Activated CD8-positive, alpha-beta memory T cell treated with anti-CD3 and anti-CD28 coated beads, Interleukin-2, amount 50 U/mL, for 48 hours (primary cell): ENCODE results near the gene LCE1A.
A peak's percentile ranks its signal among the peaks of the same experiment; 100 is the strongest.

Experiments used
- DNase-seq: peaks from one replicate; pipeline ENCODE4 v3.0.0-alpha.2; 2020

The LCE1A gene, protein sequence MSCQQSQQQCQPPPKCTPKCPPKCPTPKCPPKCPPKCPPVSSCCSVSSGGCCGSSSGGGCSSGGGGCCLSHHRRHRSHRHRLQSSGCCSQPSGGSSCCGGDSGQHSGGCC

DNA sequence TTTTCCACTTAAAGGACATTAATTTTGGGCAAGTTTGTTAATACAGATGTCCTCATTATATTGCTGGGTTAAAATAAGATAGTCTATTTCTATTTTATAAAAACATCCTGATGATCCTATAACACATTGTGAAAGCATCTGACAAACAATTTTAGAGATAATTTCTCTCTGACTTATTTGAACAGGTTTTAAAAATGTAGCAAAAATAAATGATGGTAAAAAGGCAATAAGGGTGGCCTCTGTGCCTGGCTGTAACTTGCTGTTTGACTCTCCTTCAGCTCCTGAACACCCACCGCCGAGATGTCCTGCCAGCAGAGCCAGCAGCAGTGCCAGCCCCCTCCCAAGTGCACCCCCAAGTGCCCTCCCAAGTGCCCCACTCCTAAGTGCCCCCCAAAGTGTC is at the start of gene LCE1A:
Gene LCE1A, plus strand, starts transcription at position 301 of the 400 bp plus-strand sequence. Its CDS starts 0 bp downstream, at position 301.
- DNase-seq = no peak

DNA sequence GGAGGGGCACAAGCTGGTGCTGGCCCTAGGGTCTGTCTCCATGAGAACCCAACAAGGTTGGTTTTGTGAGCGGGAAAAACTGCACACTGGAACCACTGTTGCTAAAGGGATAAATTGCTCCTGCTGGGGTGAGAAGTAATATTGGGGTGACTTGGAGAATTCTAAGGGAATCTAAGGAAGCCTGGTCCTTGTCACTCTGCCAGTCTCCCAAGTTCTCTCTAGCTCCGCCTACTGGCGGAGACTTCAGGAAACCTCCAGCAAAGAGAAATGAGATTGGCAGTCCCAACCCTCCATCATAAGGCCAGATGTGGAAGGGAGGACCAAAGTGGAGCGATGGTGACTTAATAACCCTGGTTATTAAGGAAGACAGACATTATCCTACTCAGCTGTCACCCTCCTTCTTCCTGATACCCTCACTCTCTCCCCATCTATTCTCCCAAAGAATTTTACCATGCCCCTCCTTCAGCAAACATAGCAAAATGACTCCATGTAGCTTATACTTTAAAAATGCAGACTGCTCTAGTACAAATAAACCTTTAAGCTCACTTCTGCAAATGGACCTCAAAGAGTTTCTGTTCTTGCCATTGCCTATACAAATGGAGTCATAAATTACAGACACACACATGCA is 49.6 kb upstream of the LCE1A start:
- DNase-seq = no peak

DNA sequence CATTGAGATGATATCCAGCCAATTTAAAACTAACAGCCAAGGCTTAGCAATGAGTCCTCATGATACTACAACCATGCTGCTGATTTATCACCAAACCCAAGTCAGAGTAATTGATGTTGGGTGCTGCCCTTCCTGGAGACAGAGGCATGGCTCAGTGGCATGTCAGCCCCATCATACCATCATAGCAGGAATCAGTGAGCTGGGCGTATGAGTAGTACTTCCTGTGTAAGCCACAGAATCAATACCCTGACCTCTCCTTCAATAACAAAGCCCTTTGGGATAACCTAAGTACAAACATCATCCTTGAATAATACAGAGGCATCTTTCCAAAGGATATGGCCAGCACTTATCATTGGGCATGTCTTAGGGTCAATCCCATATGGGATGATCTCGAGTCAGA is 44.2 kb upstream of the LCE1A start:
- DNase-seq = no peak

DNA sequence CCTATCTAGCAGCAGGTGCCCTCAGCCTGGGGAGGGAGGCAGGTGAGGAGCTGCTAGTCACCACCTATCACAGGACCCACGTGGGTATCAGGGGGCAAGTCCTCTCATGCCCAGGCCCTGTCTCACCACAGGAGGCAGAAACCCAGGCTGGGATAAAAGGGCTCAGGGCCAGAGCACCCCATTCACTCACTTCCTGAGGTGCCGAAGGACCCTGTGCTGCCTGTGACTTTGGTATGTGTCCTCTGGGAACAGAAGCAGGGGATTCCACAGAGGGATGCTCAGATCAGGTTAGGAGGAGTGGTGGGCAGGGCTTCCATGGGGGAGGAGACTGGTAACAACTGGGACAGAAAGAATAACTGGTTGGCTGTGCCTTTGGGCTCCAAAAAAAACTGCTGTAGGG is 41.2 kb upstream of the LCE1A start, which contains the start of gene LCE1E:
Gene LCE1E, plus strand, starts transcription at position 181 of the 400 bp plus-strand sequence. CDS start 1,043 bp downstream, outside the sequence.
- no peak for DNase-seq

DNA sequence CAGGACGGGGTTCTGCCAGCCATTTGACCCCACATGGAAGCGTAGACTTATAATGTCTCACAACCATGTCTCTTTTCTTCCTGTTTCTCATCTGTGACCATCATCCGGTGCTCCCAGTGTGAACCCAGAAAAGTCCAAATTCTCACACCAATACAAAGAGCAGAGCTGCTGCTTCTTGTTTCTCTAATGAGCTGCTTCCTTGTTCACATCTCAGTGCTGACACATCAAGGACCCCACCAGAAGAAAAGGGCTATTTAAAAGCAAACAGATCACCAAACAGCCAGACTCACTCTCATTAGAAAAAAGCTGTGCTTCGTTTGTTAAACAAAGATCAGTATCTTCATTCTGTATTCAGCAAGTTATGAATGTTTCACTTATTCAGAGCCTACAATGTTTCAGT is 31.6 kb upstream of the LCE1A start:
- no peak for DNase-seq

DNA sequence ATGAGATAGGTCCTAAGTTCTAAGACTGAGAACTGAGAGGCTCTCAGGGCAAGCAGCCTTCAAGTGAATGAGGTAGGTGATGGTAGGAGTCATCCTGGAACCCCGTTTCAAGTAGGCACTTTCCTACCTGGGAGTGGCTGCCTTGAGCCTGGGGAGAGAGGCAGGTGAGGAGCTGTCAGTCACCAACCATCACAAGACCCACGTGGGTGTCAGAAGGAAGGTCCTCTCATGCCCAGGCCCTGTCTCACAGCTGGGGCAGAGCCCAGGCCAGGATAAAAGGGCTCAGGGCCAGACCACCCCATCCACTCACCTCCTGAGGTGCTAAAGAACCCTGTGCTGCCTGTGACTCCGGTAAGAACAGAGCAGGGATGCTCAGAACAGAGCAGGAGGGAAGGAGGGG is 30.9 kb upstream of the LCE1A start, which contains the start of gene LCE1D:
Gene LCE1D, plus strand, starts transcription at position 301 of the 400 bp plus-strand sequence. CDS start 1,074 bp downstream, outside the sequence.
- DNase-seq = no peak

DNA sequence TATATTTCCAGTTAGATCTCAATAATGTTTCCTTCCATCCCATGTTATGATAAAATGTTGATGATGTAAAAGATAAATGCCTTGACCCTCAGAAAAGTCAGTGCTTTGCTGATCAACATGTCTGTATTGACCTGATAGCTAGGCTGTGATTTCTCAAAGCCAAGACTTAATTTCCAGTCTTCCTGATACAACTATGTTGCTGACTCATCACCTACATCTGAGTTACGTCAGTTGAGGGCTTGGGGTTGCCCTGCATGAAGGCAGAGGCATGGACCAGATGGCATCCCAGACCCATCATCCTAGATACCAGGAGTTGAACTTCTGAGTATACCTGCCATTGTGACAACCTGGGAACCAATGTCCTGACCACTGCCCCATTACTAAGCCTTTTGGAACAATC is 25.9 kb upstream of the LCE1A start:
- no peak for DNase-seq

DNA sequence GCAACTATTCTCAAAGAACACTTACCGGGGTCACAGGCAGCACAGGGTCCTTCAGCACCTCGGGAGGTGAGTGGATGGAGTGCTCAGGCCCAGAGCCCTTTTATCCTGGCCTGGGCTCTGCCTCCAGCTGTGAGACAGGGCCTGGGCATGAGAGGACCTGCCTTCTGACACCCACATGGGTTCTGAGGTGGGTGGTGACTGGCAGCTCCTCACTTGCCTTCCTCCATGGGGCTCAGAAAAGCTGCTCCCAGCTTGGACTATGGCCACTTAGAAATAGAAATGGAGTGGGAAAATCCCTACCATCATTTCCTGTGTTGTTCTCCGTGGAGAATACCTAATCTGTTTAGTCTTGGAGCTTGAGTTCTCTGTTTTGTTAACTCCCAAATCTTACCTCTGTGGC is 20.7 kb upstream of the LCE1A start, which contains the start of gene LCE1C:
Gene LCE1C, minus strand, starts transcription at position 76 of the 400 bp plus-strand sequence. CDS start 1,173 bp downstream, outside the sequence.
- no peak for DNase-seq

DNA sequence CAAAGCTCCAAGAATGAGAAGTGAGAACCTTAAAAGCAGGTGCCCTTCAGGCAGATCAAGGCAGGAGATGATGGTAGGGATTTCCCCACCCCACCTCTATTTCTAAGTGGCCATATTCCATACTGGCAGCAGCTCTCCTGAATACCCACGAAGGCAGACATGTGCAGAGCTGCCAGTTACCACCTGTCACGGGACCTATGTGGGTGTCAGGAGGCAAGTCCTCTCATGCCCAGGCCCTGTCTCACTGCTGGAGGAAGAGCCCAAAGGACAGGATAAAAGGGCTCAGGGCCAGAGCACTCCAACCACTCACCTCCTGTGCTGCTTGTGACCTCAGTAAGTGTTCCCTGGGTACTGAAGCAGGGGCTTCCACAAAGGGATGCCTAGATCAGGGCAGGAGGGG is 16.2 kb upstream of the LCE1A start:
- no peak for DNase-seq

DNA sequence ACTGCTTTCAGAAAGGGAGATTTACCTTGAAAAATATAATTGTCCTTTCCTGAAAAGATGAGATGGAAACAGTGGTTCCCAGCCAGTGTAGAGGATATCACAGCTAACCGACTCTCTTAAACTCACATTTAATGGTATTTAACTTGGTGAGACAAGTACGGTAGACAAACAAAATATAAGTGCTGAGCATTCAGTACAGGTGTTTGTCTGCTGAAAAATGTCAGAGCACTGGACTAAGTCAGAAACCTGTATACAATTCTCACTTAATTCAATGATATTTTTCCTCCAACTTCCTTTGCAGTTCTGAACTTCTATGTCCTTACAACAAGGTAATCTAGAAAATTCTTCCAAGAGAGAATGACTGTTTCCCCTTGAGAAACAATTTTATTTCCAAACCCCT is 15.6 kb upstream of the LCE1A start, which contains the start of gene LCE1B:
Gene LCE1B, plus strand, starts transcription at position 301 of the 400 bp plus-strand sequence. CDS start 476 bp downstream, outside the sequence.
- DNase-seq = no peak

DNA sequence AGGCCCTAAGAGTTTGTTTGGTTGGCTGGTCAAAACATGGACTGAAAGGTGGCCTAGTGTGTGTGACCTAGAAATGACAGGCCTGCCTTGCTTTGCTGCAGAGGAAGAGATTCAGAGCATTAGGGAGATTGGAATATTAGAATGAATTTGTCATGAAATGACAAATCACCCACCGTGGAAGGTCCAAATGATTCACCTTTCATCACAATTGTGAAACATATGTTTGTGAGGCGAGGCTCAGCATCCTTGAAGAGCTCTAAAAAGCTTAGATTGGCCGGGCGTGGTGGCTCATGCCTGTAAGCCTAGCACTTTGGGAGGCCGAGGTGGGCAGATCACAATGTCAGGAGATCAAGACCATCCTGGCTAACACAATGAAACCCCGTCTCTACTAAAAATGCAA is 10.0 kb upstream of the LCE1A start:
- DNase-seq = no peak

DNA sequence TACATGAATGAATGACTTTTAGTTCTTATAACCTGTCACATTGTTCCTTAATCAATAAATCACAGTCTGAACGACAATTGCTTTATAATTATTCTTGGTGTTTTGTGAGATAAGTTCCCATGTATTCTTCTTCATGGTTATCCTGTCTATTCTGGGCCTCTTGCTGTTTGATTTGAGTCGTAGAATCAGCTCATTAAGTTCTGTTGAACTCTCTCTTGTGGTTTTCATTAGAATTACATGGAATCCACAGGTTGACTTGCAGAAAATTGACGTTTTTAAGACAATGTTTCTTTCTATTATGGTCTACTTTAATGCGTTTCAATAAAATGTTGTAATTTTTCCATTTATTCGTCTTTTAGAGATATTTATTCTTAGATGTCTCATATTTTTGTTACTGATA is 4.0 kb upstream of the LCE1A start:
- DNase-seq = no peak

DNA sequence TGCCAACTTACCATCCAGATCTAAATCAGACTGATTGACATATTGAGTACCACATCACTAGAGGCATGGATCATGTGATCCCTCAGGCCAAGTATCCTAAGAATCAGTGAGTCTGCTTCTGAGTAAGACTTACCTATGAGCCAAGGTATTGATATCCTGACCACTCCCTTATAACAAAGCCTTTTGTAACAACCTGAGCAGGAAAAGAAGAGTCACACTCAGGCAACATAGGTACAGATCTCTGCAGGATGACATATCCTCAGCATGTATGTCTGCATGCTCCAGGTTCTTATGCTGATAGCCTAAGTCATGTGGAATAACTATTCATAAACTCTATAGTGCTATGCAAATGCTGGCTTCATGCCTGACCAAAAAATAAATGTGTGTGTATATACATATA is 2.3 kb upstream of the LCE1A start:
- DNase-seq = no peak

DNA sequence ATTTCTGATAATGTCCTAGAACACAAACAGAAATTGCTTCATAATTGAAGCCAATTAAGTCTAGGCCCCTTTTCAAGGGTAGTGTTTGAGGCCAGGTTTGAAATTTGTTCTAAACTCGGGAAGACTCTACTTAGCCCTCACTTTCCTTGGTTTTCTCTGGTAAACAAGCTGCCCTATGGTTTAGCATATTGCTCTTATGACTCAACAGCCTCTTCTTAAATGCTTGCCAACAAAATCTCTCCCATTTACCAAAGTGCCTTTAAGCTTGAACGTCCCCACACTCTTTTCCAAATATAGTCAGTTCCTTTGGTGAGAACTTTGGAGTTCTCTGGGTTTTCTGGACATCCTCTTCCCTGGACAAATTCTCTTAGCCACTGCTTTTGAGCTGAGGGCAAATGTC is 9.6 kb downstream of the LCE1A start:
- no peak for DNase-seq

DNA sequence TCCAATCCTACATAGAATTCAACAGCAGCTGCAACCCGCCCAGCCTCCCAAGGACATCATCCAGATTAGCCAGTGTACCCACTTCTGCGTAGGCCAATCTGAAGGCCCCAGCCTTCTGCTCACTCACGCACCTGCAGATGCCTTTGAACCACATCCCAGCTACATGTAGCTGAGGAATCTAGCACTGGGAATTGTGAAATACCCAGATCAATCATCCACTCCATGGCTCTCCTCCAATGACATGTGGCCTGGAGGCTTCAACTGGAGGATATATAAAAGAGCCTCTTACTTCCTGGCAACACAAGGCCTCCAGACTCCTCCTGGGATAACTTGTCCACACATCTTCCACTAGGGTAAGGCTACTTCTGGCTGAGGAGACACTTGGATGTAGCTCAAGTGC is 15.3 kb downstream of the LCE1A start, which contains the start of gene LCE6A:
Gene LCE6A, plus strand, starts transcription at position 301 of the 400 bp plus-strand sequence. CDS start 665 bp downstream, outside the sequence.
- no peak for DNase-seq

DNA sequence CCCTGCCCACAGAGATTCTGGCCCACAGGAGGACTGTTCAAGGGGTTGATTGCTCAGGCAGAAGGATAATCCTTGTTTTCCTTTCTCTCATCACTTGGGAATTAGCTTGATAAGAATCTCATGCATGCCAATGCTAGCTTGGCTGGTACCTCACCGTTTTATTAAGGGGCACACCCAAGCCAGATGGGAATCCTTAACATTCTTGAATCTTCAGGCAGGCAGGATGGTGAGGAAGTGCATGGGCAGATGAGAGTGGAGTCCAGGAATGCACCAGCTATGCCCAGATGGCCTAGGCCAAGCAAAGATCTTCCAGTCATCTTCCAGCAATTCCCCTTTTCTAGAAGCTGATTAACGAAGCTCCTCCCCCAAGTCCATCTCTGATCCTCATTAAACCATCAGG is 28.4 kb downstream of the LCE1A start:
- DNase-seq = no peak

DNA sequence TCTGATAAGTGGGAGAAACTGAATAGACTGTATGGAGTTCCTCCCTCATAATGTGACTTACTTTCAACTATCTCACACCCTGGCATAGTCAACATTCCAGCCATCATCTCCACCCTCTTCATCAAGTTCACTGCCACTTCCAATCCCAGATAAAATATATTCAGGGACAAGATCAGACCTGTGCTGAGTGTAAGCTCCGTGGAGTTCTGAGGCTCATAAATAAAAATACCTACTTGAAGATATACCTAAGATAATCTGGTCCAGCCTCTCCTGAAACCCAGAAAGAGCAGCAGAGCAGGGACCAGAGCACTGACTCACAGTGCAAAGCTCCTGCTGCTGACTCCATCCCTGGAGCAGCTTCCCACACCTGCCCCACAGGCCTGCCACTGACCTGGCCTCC is 30.8 kb downstream of the LCE1A start:
- no peak for DNase-seq

DNA sequence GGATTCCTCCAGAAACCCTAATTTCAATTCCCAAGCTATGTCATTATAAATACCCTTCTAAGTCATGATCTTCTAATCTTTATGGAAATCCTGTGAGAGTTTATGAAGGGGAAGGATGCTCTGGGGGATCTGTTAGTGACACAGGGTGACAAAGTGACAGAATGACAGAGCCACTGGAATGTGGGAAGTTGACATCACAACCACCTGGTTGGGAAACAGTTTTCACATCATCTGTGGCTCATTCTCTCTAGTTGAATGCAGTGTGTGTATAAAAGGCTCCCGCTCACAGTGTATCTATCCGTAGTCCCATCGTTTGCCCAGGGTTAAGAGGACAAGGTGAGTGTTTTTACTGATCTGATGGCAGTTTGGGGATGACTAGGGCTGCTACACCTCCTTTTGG is 32.4 kb downstream of the LCE1A start, which contains the start of gene LCE7A:
Gene LCE7A, plus strand, starts transcription at position 301 of the 400 bp plus-strand sequence. CDS start 702 bp downstream, outside the sequence.
- no peak for DNase-seq

DNA sequence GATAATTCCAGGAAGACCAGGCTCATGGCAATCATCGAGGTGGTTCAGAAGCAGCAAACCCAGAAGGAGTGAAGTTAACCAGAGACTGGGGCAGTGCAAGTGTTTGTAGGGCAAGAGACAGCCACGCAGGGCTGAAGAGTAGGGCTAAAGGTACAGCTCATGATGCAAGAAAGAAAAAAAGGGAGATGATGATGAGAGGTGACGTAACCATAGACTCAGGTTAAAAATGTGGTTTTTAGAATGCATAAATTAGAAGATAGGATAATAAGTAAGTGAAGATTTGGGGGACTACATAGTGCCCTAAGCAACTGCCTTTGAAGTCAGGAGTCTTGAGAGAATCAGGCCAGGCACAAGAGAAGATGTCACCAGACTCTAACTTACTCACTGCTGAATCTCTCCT is 32.9 kb downstream of the LCE1A start:
- DNase-seq = no peak

DNA sequence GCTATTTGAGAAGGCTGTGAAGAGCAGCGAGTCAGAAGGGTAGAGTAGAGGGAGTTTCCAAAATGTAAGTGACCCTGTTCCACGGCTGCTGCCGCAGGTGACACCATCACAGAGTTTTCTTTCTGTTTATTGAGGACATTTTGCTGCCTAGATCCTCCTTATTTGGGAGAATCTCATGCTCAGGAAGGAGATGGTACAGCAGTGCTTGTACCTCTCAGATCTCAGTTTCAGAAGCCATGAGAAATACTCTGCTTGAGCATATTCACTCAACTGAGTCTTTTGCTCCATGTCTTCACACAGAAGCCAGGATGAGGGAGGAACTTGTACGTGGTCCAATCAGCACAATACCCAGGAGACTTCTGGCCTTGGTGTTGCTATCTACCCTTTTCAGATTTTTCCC is 34.1 kb downstream of the LCE1A start:
- DNase-seq = no peak

DNA sequence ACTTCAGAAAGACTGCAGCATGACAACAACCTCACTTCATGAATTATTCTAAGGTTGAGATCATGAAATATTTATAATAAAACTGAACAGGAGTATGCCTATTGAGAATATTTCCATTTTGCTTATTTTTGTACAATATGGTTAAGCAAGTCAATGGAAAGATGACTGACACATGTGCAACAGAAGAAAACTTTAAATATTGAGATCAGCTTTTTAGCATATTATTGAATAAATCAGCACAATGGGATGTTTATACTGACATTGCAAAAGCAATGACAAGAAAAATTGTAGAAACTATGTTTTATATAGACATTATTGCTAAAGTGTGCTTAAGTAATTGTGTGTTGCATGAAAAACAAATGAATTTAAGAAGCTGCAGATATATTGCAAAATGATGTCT is 37.2 kb downstream of the LCE1A start:
- DNase-seq = no peak

DNA sequence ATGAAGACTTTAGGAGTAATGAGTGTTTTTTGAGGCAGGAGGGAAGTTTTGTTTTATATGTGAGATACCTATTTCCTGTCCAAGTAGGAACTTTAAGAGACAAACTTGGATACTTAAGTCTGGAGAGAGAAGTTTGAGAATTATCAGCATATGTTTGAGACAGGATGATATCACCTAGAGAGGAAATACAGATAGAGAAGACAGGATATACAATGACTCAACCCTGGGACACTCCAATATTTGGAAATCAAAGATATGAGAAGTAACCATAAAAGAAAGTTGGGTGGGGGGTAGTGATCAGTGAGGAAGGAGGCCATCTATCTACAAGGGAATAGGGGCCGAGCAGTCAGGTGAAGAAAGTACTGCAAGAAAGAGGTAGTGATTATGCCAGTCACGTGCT is 39.0 kb downstream of the LCE1A start:
- DNase-seq = no peak

DNA sequence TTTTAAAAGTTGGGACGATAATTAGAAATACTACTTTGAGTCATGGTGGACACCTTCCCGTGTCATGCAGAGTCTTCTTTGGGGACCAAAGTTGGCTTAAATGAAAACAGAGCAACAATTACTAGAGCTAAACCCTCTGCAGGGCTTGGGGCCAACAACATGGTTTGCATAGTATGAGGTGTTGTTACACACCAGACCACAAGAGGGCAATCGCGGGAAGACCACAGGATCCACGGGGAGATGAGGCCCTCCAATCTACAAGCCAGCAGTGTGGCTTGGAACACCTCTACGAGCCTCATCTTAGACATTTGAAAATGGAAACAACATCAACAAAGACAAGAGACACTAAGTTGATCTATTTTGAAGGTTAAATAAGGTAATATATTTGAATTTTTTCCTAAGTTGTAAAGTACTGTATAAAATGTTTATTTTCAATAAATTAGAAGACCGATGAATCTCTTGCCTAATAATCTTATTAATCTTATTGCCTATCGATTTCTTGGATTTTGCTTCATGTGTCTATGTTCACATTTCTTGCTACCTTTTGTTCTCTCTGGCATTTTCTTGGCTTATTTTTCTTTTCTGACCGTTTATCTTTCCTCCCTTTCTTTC is 42.6 kb downstream of the LCE1A start:
- peak; percentile 74 for DNase-seq
